ENCODE measurements around the gene SARDH. TPM values are rescaled to one million over a fixed set of nuclear protein-coding genes. Genes with fewer than 3 reads are reported as not detected.

SARDH gene
- total RNA-seq, 4 donors from 2014 or later, result 0.62 to 2.3 (median 1.2) TPM; not detected in 1

GRCh38 chr9:133615606-133616188 is 122.5 kb downstream of the SARDH start:
- no peak for TF ChIP-seq POLR2A (IDR thresholded peaks at IDR 0.05)
- TF ChIP-seq CTCF (IDR thresholded peaks at IDR 0.05), result no peak
- no peak for TF ChIP-seq EP300 (IDR thresholded peaks at IDR 0.05)
- TF ChIP-seq POLR2AphosphoS5 (IDR thresholded peaks at IDR 0.05), result no peak
- Histone ChIP-seq H3K27me3 (peaks cover 80% of the 10 kb centered on the region), H3K27ac (no peak overlapping the region), H3K36me3 (no peaks in the 10 kb centered on the region), H3K4me3 (no peak overlapping the region), H3K9me3 (no peaks in the 10 kb centered on the region), H3K4me1 (no peaks in the 10 kb centered on the region)
- 72 to 90% methylated on average over 2 to 6 of the region's 13 CpGs for WGBS, 2 donors (ENCODE audit: low coverage in 1 of 2)
- no peak for ATAC-seq

- Histone ChIP-seq H3K27me3 (peaks cover 83% of the 10 kb centered on the region), H3K36me3 (no peaks in the 10 kb centered on the region), H3K27ac (no peak overlapping the region), H3K9me3 (no peaks in the 10 kb centered on the region), H3K4me3 (no peak overlapping the region), H3K4me1 (no peaks in the 10 kb centered on the region)
- WGBS, 2 donors (ENCODE audit: low coverage in 1 of 2), result 80% methylated on average over 2 of the region's 16 CpGs; no CpG with 5 or more reads in 1 of the 2 donors
- ATAC-seq, result no peak
- TF ChIP-seq POLR2AphosphoS5 (IDR thresholded peaks at IDR 0.05), result no peak
- no peak for TF ChIP-seq CTCF (IDR thresholded peaks at IDR 0.05)
- TF ChIP-seq EP300 (IDR thresholded peaks at IDR 0.05), result no peak
- no peak for TF ChIP-seq POLR2A (IDR thresholded peaks at IDR 0.05)
These were observed 123.0 kb downstream of the SARDH start for GRCh38 chr9:133615186-133615585.

DNA sequence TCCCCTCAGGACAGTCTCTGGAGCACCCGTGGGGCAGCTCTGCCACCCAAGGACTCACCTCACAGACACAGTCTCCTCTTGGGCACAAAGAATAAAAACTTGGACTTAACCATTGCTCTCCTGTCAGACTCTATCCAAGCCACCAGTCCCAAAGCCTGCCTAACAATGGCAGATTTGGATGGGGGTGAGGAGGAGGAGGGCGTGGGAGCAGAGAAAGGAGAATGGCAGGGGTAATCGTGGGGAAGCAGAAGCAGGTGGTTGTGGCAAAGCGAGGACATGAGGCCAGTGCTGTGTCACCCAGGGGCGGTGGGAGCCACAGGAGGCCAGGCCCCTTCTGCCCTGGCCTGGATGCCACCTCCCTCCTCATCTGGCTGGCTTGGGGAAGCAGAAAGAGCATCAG is 123.5 kb downstream of the SARDH start:
- Histone ChIP-seq H3K4me3 (no peak overlapping the region), H3K27ac (no peak overlapping the region), H3K9me3 (no peaks in the 10 kb centered on the region), H3K36me3 (no peaks in the 10 kb centered on the region), H3K4me1 (no peaks in the 10 kb centered on the region), H3K27me3 (peaks cover 88% of the 10 kb centered on the region)
- ATAC-seq, result no peak
- TF ChIP-seq EP300 (IDR thresholded peaks at IDR 0.05) (no peak), POLR2AphosphoS5 (IDR thresholded peaks at IDR 0.05) (no peak), POLR2A (IDR thresholded peaks at IDR 0.05) (no peak)
- WGBS, 2 donors (ENCODE audit: low coverage in 1 of 2), result 39% methylated on average over 3 of the region's 5 CpGs; no CpG with 5 or more reads in 1 of the 2 donors

DNA sequence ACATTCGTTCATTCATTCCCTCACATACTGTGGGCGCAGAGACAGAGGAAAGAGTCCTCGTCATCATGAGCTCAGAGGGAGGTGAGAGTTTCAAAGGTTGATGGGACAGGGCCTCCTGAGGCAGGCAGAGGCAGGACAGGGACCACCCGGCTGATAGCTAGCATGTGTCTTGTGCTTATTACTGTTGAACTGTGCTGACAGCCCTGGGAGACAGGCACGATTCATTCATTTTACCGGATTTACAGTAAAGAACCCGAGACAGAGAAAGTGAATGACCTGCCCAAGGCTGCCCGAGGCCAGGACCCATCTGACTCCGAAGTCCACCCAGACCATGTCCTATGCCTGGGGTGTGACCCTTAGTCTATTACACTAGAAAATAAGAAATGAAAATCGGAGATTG is 124.1 kb downstream of the SARDH start:
- Histone ChIP-seq H3K27me3 (peaks cover 94% of the 10 kb centered on the region), H3K36me3 (no peaks in the 10 kb centered on the region), H3K4me3 (no peak overlapping the region), H3K9me3 (no peaks in the 10 kb centered on the region), H3K4me1 (peaks cover 0 to 4% (median 0%) of the 10 kb centered on the region in 3 donors), H3K27ac (no peak overlapping the region)
- TF ChIP-seq POLR2AphosphoS5 (IDR thresholded peaks at IDR 0.05) (no peak), CTCF (IDR thresholded peaks at IDR 0.05) (no peak), EP300 (IDR thresholded peaks at IDR 0.05) (no peak), POLR2A (IDR thresholded peaks at IDR 0.05) (no peak)
- 71 to 80% methylated on average over 1 to 4 of the region's 10 CpGs for WGBS, 2 donors (ENCODE audit: low coverage in 1 of 2)
- no peak for ATAC-seq

Other genes starting within 250 kb of the SARDH start
- not detected for gene MYMK, start 213.4 kb downstream of the SARDH start, total RNA-seq
- gene ADAMTSL2, start 203.6 kb downstream of the SARDH start, total RNA-seq, result 1 to 10 TPM; 2.0 to 5.8 (median 3.1) TPM
- gene FAM163B, start 129.0 kb downstream of the SARDH start, total RNA-seq, result not detected
- gene DBH, start 102.0 kb downstream of the SARDH start, total RNA-seq, result not detected